MM.1S (cell line): ENCODE data around the gene RHOA.

Source experiments
- DNase-seq: peaks from one replicate; pipeline ENCODE4 v3.0.0-alpha.2; 2015
- H2AFZ ChIP-seq: fragments of 300-600 bp; sonication (generic); 2 replicates; pipeline ENCODE4 v1.6.0; 2016; ENCODE audit warnings: antibody characterized with exemption, low read length
- H3F3A ChIP-seq: fragments of 300-600 bp; sonication (generic); 2 replicates; pipeline ENCODE4 v1.6.1; 2016; ENCODE audit warnings: mild to moderate bottlenecking, antibody characterized with exemption, low read length, moderate library complexity, mixed read lengths; ENCODE audit not compliant: insufficient read depth
- H3K27ac ChIP-seq: fragments of 300-600 bp; sonication (generic); 2 replicates; pipeline ENCODE4 v1.5.1; 2016; ENCODE audit warnings: mild to moderate bottlenecking, low read length
- H3K27me3 ChIP-seq: fragments of 300-600 bp; sonication (generic); replicated peaks from 2 replicates; pipeline ENCODE4 v1.6.0; 2016; ENCODE audit warnings: low read length; ENCODE audit not compliant: insufficient read depth
- H3K36me3 ChIP-seq: fragments of 300-600 bp; sonication (generic); replicated peaks from 2 replicates; pipeline ENCODE4 v1.6.1; 2016; ENCODE audit warnings: mild to moderate bottlenecking, low read length, mixed read lengths; ENCODE audit not compliant: insufficient read depth
- H3K4me1 ChIP-seq: fragments of 300-600 bp; sonication (generic); 2 replicates; pipeline ENCODE4 v1.6.1; 2016; ENCODE audit warnings: low read length, mixed read lengths
- H3K4me2 ChIP-seq: fragments of 300-600 bp; sonication (generic); 2 replicates; pipeline ENCODE4 v1.6.0; 2016; ENCODE audit warnings: low read depth, low read length
- H3K4me3 ChIP-seq: fragments of 300-600 bp; sonication (generic); 2 replicates; pipeline ENCODE4 v1.5.1; 2016; ENCODE audit warnings: low read length, mixed read lengths
- H3K79me2 ChIP-seq: fragments of 300-600 bp; sonication (generic); 2 replicates; pipeline ENCODE4 v1.6.1; 2016; ENCODE audit warnings: mixed run types, low read length, mixed read lengths
- H3K9ac ChIP-seq: fragments of 300-600 bp; sonication (generic); 2 replicates; pipeline ENCODE4 v1.6.1; 2016; ENCODE audit warnings: low read length, mixed read lengths
- H3K9me2 ChIP-seq: fragments of 300-600 bp; sonication (generic); replicated peaks from 2 replicates; pipeline ENCODE4 v1.6.1; 2016; ENCODE audit warnings: mild to moderate bottlenecking, low read length, mixed read lengths; ENCODE audit not compliant: insufficient read depth
- H3K9me3 ChIP-seq: fragments of 300-600 bp; sonication (generic); replicated peaks from 2 replicates; pipeline ENCODE4 v1.6.1; 2016; ENCODE audit warnings: mild to moderate bottlenecking, low read length, mixed read lengths; ENCODE audit not compliant: insufficient read depth
- H4K20me1 ChIP-seq: fragments of 300-600 bp; sonication (generic); 2 replicates; pipeline ENCODE4 v1.6.1; 2016; ENCODE audit warnings: mild to moderate bottlenecking, low read length, moderate library complexity, mixed read lengths; ENCODE audit not compliant: insufficient read depth
- CTCF ChIP-seq: fragments of 300-600 bp; sonication (generic); IDR thresholded peaks from 2 replicates; pipeline ENCODE4 v1.5.1; 2016; ENCODE audit warnings: antibody characterized with exemption, low read length, mixed read lengths
- EZH2 ChIP-seq: fragments of 300-600 bp; sonication (generic); optimal IDR thresholded peaks from 2 replicates; pipeline ENCODE3; 2017; ENCODE audit warnings: low read depth, mild to moderate bottlenecking, antibody characterized with exemption, low read length, mixed read lengths
- EZH2phosphoT487 ChIP-seq: fragments of 300-600 bp; sonication (generic); IDR thresholded peaks from 2 replicates; pipeline ENCODE4 v1.6.1; 2018; ENCODE audit warnings: antibody characterized with exemption, low read length

RHOA gene

GRCh38 chr3:49453621-49454020 is 41.8 kb upstream of the RHOA start:
- Histone ChIP-seq H3F3A (no peaks in the 10 kb centered on the region), H2AFZ (no peak overlapping the region), H3K27me3 (no peaks in the 10 kb centered on the region), H3K4me3 (no peak overlapping the region), H4K20me1 (no peaks in the 10 kb centered on the region), H3K79me2 (no peaks in the 10 kb centered on the region), H3K27ac (no peak overlapping the region), H3K9me2 (no peaks in the 10 kb centered on the region), H3K9ac (no peak overlapping the region), H3K4me2 (no peak overlapping the region), H3K9me3 (no peaks in the 10 kb centered on the region), H3K4me1 (0 out of 2 replicates have a peak, but pooled peaks cover 3% of the 10 kb centered on the region), H3K36me3 (no peaks in the 10 kb centered on the region)
- no peak for DNase-seq
- no peak for TF ChIP-seq EZH2phosphoT487
- TF ChIP-seq EZH2, result no peak
- no peak for TF ChIP-seq CTCF

DNA sequence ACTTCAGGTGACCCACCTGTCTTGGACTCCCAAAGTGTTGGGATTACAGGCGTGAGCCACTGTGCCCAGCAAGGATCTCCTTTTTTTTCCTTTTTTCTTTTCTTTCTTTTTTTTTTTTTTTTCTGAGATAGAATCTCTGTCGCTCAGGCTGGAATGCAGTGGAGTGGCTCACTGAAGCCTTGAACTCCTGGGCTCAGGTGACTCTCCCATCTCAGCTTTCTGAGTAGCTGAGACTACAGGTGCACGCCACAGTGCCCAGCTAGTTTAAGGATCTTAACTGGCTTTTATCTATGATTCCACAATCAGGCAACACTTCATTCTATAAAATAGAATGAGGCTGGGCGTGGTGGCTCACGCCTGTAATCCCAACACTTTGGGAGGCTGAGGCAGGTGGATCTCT is 33.6 kb upstream of the RHOA start:
- TF ChIP-seq EZH2phosphoT487, result no peak
- TF ChIP-seq EZH2, result no peak
- TF ChIP-seq CTCF, result no peak
- Histone ChIP-seq H3K4me2 (no peak overlapping the region), H3K4me1 (peaks cover 26% of the 10 kb centered on the region), H3K4me3 (no peak overlapping the region), H3K9me2 (no peaks in the 10 kb centered on the region), H3F3A (peaks cover 28% of the 10 kb centered on the region), H3K27me3 (no peaks in the 10 kb centered on the region), H3K9ac (no peak overlapping the region), H3K27ac (no peak overlapping the region; the same call in 1 of the 2 replicates), H3K79me2 (no peaks in the 10 kb centered on the region), H3K9me3 (no peaks in the 10 kb centered on the region), H3K36me3 (no peaks in the 10 kb centered on the region), H4K20me1 (no peaks in the 10 kb centered on the region), H2AFZ (no peak overlapping the region)
- no peak for DNase-seq

- H3K9me3 ChIP-seq, result no peaks in the 10 kb centered on the region
- no peak overlapping the region for H3K4me3 ChIP-seq
- no peak overlapping the region for H3K9ac ChIP-seq
- no peaks in the 10 kb centered on the region for H3F3A ChIP-seq
- no peaks in the 10 kb centered on the region for H3K27me3 ChIP-seq
- no peak for DNase-seq
- TF ChIP-seq EZH2 (no peak), CTCF (no peak), EZH2phosphoT487 (no peak)
- H3K4me1 ChIP-seq, result no peaks in the 10 kb centered on the region
- no peaks in the 10 kb centered on the region for H3K9me2 ChIP-seq
- H3K36me3 ChIP-seq, result no peaks in the 10 kb centered on the region
- H3K79me2 ChIP-seq, result no peaks in the 10 kb centered on the region
- H3K4me2 ChIP-seq, result no peak overlapping the region
- H4K20me1 ChIP-seq, result no peaks in the 10 kb centered on the region
- H3K27ac ChIP-seq, result no peak overlapping the region
- no peak overlapping the region for H2AFZ ChIP-seq
Measured at GRCh38 chr3:49434731-49435130, 23.0 kb upstream of the RHOA start.

- Histone ChIP-seq H4K20me1 (no peaks in the 10 kb centered on the region), H3K4me1 (0 out of 2 replicates have a peak, but pooled peaks cover 7% of the 10 kb centered on the region), H3K9me3 (no peaks in the 10 kb centered on the region), H3K36me3 (no peaks in the 10 kb centered on the region), H3K9me2 (no peaks in the 10 kb centered on the region), H3K79me2 (no peaks in the 10 kb centered on the region), H3K4me2 (peak overlapping the region; percentile 81), H3K27me3 (no peaks in the 10 kb centered on the region), H3K9ac (peak overlapping the region; percentile 76; the same call in 1 of the 2 replicates), H2AFZ (peak overlapping the region; percentile 99), H3K4me3 (peak overlapping the region; percentile 81), H3F3A (no peaks in the 10 kb centered on the region), H3K27ac (peak overlapping the region; percentile 77; the same call in 1 of the 2 replicates)
- no peak for DNase-seq
- TF ChIP-seq EZH2phosphoT487, result no peak
- TF ChIP-seq EZH2, result no peak
- TF ChIP-seq CTCF, result no peak
Measured at GRCh38 chr3:49428752-49429080, 16.9 kb upstream of the RHOA start.
